ENCODE data around the gene DAG1.

DNA sequence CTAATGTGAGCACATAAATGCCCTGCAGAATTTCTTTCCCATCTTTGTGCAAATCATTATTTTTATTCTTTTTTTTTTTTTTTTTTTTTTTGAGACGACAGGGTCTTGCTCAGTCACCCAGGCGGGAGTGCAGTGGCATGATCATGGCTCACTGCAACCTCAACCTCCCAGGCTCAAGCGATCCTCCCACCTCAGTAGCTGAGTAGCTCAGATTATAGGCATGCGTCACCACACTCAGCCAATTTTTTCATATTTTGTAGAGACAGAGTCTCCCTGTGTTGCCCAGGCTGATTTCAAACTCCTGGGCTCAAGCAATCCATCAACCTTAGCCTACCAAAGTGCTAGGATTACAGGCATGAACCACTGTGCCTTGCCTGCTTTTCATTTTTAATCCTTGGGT, 22.9 kb downstream of the DAG1 start:
- TF ChIP-seq EZH2 (IDR thresholded peaks at IDR 0.05; ENCODE audit: low read length) = no peak
- TF ChIP-seq, protein P1, sequence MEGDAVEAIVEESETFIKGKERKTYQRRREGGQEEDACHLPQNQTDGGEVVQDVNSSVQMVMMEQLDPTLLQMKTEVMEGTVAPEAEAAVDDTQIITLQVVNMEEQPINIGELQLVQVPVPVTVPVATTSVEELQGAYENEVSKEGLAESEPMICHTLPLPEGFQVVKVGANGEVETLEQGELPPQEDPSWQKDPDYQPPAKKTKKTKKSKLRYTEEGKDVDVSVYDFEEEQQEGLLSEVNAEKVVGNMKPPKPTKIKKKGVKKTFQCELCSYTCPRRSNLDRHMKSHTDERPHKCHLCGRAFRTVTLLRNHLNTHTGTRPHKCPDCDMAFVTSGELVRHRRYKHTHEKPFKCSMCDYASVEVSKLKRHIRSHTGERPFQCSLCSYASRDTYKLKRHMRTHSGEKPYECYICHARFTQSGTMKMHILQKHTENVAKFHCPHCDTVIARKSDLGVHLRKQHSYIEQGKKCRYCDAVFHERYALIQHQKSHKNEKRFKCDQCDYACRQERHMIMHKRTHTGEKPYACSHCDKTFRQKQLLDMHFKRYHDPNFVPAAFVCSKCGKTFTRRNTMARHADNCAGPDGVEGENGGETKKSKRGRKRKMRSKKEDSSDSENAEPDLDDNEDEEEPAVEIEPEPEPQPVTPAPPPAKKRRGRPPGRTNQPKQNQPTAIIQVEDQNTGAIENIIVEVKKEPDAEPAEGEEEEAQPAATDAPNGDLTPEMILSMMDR (optimal IDR thresholded peaks at IDR 0.05 in 1 of 3, IDR thresholded peaks at IDR 0.05 in 1 of 3, conservative IDR thresholded peaks at IDR 0.05 in 1 of 3; ENCODE audit: extremely low read depth in 1 of 3, insufficient read depth in 2 of 3, low read length in 3 of 3) = no peak

Data from keratinocyte (primary cell).